Calu3 (cell line): ENCODE results near the gene TLL2. TPM values are rescaled to one million over a fixed set of nuclear protein-coding genes. Genes with fewer than 3 reads are reported as not detected.

ENCODE experiments used
- BruUV-seq: library from RNA; stranded (reverse); fragments of 400-500 nt; replicated peaks from 2 replicates; lab custom pipeline; 2021; lab: Mats Ljungman, UMichigan
- CTCF ChIA-PET: fragments of 300-600 bp; sonication (Branson Sonifier 250); formaldehyde crosslinking; loops from one replicate; lab custom pipeline; 2022; ENCODE audit warnings: antibody characterized with exemption; lab: Charles Lee
- DNase-seq: peaks from one replicate; pipeline ENCODE4 v3.0.0; 2022
- H3K27ac Mint-ChIP-seq: one replicate; pipeline ENCODE4 v1.8.0; 2022; ENCODE audit warnings: mixed read lengths; ENCODE audit not compliant: unreplicated experiment
- H3K27me3 Mint-ChIP-seq: one replicate; pipeline ENCODE4 v1.8.0; 2022; ENCODE audit warnings: mixed read lengths; ENCODE audit not compliant: unreplicated experiment
- H3K36me3 Mint-ChIP-seq: one replicate; pipeline ENCODE4 v1.8.0; 2022; ENCODE audit warnings: mild to moderate bottlenecking, moderate library complexity, mixed read lengths; ENCODE audit not compliant: insufficient read depth, unreplicated experiment
- H3K4me1 Mint-ChIP-seq: one replicate; pipeline ENCODE4 v1.8.0; 2022; ENCODE audit warnings: mild to moderate bottlenecking, low read depth, mixed read lengths; ENCODE audit not compliant: unreplicated experiment
- H3K4me3 Mint-ChIP-seq: one replicate; pipeline ENCODE4 v1.8.0; 2022; ENCODE audit warnings: mild to moderate bottlenecking, low read depth, moderate library complexity, mixed read lengths; ENCODE audit not compliant: unreplicated experiment
- H3K9me3 Mint-ChIP-seq: one replicate; pipeline ENCODE4 v1.8.0; 2022; ENCODE audit warnings: low read depth, mixed read lengths; ENCODE audit not compliant: unreplicated experiment
- CTCF ChIP-seq: fragments of 200-600 bp; IDR thresholded peaks from one replicate; pipeline ENCODE4 v1.8.0; 2022; ENCODE audit warnings: antibody characterized with exemption; ENCODE audit not compliant: unreplicated experiment
- intact Hi-C: fragments of 100-400 bp; cut with micrococcal nuclease; formaldehyde crosslinking; loops from one replicate; pipeline ENCODE4 v1.10.0; 2022; ENCODE audit not compliant: unreplicated experiment
- total RNA-seq: library from RNA; stranded (reverse); gene quantifications from 2 replicates; pipeline ENCODE4 v1.2.3, GENCODE V29; 2022

Gene TLL2
- total RNA-seq, 1 experiment from 2014 or later, result 0.66 TPM

- Mint-ChIP-seq H3K9me3 (no peaks in the 10 kb centered on the region), H3K27ac (no peak overlapping the region), H3K4me3 (peak overlapping the region; percentile 78), H3K36me3 (peaks cover 20% of the 10 kb centered on the region), H3K27me3 (peaks cover 16% of the 10 kb centered on the region), H3K4me1 (no peaks in the 10 kb centered on the region)
- BruUV-seq, result no TSS peak
- DNase-seq, result no peak
- intact Hi-C loops, result loop anchor here (5.0 kb wide), 1 partner anchor 116 kb away; no protein-coding TSS in a partner anchor
- no peak for TF ChIP-seq CTCF
- CTCF ChIA-PET, result interaction anchor here (0.8 to 2.4 kb wide), 7 partner anchors 19 to 377 kb away, joined by 3 to 12 read pairs (median 3); no protein-coding TSS in a partner anchor
Observed at GRCh38 chr10:96513305-96513697, 425 bp downstream of the TLL2 start.

GRCh38 chr10:96512524-96513304 is 1.0 kb downstream of the TLL2 start:
- Mint-ChIP-seq H3K36me3 (peaks cover 20% of the 10 kb centered on the region), H3K4me1 (no peaks in the 10 kb centered on the region), H3K4me3 (peak overlapping the region; percentile 78), H3K27me3 (peaks cover 16% of the 10 kb centered on the region), H3K9me3 (no peaks in the 10 kb centered on the region), H3K27ac (no peak overlapping the region)
- no peak for TF ChIP-seq CTCF
- DNase-seq, result peak; percentile 10
- intact Hi-C loops, result loop anchor here (5.0 kb wide), 1 partner anchor 115 kb away; no protein-coding TSS in a partner anchor
- BruUV-seq, result no TSS peak
- CTCF ChIA-PET, result interaction anchor here (0.9 to 2.4 kb wide), 4 partner anchors 20 to 143 kb away, joined by 3 to 12 read pairs (median 3); no protein-coding TSS in a partner anchor

GRCh38 chr10:96511044-96511945 is 2.4 kb downstream of the TLL2 start:
- Mint-ChIP-seq H3K9me3 (no peaks in the 10 kb centered on the region), H3K27ac (no peak overlapping the region), H3K4me3 (peak overlapping the region; percentile 78), H3K36me3 (peaks cover 20% of the 10 kb centered on the region), H3K4me1 (no peaks in the 10 kb centered on the region), H3K27me3 (peaks cover 16% of the 10 kb centered on the region)
- intact Hi-C loops, result loop anchor here (5.0 kb wide), 1 partner anchor 114 kb away; no protein-coding TSS in a partner anchor
- TF ChIP-seq CTCF, result peak; percentile 24
- CTCF ChIA-PET, result interaction anchor here (0.6 to 1.0 kb wide), 3 partner anchors 136 to 176 kb away, joined by 3 read pairs; no protein-coding TSS in a partner anchor
- no TSS peak for BruUV-seq
- peak; percentile 41 for DNase-seq

- CTCF ChIA-PET, result no interaction called here
- no peak for DNase-seq
- intact Hi-C loops, result no loop called here
Observed at GRCh38 chr10:96509017-96509641, 4.6 kb downstream of the TLL2 start.

More at GRCh38 chr10:96509017-96509641, 4.6 kb downstream of the TLL2 start:
- Mint-ChIP-seq H3K27me3 (peaks cover 16% of the 10 kb centered on the region), H3K4me1 (no peaks in the 10 kb centered on the region), H3K27ac (no peak overlapping the region), H3K36me3 (peaks cover 14% of the 10 kb centered on the region), H3K9me3 (no peaks in the 10 kb centered on the region), H3K4me3 (no peak overlapping the region)
- BruUV-seq, result no TSS peak
- TF ChIP-seq CTCF, result no peak
